Colon (tissue), 2 donors: ENCODE measurements around the gene MSH3.
A peak's percentile ranks its signal among the peaks of the same experiment; 100 is the strongest.
"Not testable (repeated sequence)": the region's sequence is repeated elsewhere in the genome, so short reads cannot be mapped to it uniquely, and the experiment has no call there.

Experiments
- FAIRE-seq: peaks from 2 replicates; lab custom pipeline; 2012; peaks lifted over from hg19 to GRCh38; lab: Jason Lieb, UNC
- donor health status: control.
- donor health status: control.

The MSH3 gene

DNA sequence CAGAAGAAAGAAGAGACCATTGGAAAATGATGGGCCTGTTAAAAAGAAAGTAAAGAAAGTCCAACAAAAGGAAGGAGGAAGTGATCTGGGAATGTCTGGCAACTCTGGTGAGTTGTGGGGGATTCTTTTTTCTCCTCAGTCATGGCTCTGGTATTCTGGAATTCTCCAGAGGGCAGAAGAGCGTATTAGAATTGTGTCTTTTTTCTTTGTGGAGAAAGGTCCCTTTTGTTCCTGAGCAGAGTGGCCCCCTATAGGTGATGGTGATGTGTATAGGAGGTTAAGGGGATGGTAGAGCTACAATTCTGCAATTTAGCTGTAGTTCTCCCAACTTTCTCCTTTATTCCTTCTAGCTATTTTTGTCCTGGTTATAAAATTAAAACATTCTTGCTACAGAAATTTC lies 2.0 kb downstream of the MSH3 start:
- FAIRE-seq: no peak

DNA sequence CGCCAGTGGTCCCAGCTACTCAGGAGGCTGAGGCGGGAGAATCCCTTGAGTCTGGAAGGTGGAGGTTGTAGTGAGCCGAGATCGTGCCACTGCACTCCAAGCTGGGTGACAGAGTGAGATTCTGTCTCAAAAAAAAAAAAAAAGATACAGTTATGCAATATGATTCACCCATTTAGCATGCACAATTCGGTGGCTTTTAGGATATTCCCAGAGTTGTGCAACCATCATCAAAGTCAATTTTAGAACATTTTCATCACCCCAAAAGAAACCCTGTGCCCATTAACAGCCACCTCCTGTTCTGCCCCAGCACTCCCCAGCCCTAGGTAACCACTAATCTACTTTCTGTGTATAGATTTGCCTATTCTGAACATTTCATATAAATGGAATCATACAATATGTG lies 4.7 kb downstream of the MSH3 start:
- no peak for FAIRE-seq

DNA sequence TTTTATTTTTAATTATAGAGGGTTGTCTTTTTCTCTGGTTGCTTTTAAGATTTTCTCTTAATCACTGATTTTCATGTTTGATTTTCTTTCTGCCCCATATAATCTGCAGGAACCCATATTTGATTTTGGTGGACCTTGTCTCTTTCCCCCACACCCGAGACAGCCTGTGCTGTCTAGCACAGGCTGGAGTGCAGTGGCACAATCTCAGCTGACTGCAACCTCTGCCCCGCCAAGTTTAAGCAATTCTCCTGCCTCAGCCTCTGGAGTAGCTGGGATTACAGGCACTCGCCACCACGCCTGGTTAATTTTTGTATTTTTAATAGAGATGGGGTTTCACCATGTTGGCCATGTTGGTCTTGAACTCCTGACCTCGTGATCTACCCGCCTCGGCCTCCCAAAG lies 6.2 kb downstream of the MSH3 start:
- FAIRE-seq: not testable (repeated sequence)

DNA sequence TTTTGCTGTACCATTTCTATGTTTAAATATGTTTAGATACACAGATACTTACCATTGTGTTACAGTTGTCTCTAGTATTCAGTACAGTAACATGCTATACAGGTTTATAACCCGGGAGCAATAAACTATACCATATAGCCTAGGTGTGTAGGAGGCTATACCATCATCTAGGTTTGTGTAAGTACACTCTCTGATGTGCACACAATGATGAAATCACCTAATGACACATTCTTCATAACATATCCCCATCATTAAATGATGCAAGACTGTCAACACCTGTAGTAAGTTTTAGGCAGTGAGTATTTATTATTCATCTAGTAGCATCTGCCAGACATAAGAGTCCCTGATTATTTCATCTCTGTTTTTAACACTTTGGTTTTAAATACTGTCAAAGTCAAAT lies 7.7 kb downstream of the MSH3 start:
- no peak for FAIRE-seq

DNA sequence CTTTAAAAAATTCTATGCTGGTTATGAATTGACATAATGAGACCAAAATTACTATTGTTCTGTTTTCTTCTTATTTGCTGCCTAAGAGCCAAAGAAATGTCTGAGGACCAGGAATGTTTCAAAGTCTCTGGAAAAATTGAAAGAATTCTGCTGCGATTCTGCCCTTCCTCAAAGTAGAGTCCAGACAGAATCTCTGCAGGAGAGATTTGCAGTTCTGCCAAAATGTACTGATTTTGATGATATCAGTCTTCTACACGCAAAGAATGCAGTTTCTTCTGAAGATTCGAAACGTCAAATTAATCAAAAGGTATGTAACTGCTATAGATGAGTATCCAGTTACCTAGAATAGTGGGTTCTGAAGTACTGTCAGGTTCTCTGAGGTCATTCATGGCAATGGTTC lies 10.6 kb downstream of the MSH3 start:
- FAIRE-seq: no peak

DNA sequence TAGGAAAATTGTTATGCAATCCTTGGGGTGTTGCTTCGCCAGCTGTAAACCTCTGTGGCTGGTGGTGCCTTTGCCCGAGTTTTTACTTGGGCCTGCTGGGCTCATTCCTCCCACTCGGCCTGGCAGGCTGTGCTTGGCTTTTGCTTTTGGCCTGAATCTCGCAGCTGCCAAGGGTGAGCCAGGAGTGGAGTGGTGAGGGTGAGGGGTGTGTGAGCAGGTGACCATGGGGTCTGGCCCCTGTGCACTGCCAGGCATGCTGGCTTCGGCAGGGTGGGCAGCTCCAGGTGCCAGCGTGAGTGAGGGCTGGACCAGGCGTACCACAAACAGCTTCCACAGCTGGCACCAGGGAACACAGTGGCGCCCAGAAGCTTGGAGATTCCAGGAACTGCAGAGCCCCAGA lies 12.9 kb downstream of the MSH3 start:
- FAIRE-seq: no peak

DNA sequence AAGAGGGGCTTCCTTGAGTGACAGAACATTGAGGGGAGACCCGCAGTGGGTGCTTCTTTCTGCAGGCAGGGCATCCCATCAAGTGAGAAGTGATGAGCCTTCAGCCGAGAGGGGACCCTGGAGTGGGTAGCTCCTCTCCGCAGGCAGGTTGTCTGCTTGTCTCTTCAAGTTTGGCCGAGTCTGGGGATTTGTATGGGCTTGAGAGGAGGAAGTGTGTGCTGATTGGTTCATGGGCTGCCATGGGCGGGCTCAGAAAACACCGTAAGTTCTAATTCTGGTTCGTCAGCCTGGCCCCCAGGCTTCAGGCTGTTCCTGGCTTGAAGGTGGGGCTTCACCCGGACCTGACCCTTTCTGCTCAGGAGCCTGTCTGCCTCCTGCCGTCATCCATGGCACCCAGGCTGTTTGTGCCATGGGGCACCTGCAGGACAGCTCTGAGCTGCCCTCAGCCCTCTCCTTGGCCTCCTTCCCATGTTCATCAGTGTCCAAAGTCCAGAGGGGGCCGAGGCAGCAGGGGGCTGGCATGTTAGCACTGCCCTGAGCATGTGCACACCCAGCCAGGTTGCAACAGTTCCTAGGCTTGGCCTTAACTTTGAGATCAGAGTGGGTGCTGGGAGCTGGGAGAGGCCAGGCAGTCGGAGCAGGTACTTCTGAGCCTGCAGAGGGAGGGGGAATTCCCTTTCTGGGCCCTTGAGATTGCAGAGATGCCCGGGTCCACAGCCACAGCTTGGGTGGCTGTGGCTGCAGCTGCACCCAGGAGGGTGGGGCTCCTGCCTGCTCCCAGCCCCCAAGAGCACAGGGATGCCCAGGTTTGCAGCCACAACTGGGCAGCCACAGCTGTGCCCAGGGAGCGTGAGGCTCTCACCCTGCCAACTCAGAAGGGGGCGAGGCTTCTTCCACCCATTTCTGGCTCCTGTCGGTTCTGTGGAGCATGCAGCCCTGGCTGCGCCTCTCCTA lies 13.8 kb downstream of the MSH3 start:
- FAIRE-seq: no peak

DNA sequence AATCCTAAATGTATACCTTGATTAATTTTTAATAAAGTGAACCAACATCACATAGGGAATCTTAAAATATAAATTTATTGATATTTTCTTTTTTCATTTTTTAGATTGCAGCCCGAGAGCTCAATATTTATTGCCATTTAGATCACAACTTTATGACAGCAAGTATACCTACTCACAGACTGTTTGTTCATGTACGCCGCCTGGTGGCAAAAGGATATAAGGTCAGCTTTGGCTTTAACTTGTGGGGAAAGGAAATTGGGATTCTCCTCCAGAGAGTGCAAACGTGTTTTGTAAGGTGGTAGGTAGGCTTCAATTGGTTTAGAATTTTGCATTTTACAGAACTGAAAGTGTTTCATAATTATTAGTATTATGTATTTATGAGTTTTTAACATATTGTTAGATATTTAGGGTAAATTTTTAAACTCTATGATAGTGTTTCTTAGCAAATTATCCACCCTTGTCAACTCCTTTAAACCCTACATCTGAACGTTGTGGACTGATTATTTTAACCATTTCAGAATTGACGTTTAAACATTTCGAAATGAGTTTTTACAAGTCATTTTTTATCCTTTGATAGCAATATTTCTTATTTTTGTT lies 17.8 kb downstream of the MSH3 start:
- peak; percentile 87 for FAIRE-seq

DNA sequence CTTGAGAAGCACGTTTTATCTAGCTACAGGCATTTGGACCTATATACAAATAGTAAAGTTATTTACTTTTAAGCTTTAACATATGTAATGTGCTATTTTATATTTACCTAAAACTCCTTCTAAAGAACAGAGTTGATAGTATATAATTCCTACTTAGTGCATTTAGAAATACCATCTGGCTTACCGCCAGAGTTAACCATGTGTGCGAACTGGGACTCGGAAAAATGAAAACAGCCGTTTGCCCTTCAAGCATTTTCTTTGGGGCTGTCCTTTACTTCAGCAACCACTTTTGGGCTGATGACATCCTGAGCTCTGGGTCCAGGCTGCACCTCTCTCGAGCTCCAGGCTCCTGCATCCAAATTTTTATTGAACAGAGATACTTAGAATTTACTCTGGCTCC lies 22.3 kb downstream of the MSH3 start:
- no peak for FAIRE-seq

DNA sequence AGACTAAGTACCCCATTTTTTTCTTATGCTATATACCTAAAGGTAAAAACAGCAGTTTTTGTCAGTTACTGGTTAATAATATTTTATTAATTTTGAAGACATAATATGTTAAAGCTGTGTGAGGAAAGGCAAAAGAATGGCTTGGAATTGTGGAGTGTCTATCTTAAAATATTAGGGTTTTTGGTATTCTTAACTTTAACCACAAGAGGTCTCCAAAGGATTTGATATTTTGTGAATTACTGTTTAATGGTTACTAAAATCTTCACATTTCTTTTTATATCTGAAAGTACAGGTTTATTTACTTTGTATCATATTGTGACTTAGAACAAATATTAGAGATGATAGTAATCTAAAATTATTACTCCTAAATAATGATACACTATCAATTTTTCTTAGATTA lies 32.3 kb downstream of the MSH3 start:
- peak; percentile 70 for FAIRE-seq

DNA sequence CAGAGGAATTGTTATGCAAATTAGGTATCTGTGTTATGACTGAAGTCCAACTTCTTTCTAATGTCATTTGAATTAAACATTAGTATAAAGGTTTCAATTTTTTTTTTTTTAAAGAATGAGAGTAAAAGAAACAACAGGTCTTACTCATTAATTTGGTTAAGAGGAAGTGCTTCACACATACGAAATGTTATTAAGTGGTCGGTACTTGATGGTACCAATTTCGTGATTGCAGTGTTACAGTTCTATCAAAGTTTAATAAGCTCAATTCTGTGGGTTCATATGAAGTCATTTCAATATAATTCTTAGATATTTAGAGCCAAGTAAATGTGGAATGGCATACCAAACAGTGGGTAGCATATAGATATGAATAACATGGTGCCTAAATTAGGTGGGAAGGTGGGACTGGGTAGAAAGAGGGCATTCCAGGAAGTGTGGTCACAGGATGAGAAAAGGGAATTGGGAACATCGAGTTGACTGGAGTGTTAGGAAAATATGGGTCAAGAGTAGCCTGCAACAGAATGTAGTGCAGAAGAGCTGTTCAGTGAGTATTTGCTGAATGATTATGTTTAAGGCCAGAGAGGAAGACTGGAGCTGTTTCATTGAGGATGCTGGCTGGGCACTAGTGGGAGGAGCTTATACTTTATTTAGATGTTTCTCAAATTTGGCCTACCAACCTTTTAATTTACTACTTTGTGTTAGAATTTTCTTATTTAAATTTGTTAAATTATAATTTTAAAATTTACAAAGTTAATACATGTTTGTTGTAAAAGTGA lies 34.4 kb downstream of the MSH3 start:
- no peak for FAIRE-seq

DNA sequence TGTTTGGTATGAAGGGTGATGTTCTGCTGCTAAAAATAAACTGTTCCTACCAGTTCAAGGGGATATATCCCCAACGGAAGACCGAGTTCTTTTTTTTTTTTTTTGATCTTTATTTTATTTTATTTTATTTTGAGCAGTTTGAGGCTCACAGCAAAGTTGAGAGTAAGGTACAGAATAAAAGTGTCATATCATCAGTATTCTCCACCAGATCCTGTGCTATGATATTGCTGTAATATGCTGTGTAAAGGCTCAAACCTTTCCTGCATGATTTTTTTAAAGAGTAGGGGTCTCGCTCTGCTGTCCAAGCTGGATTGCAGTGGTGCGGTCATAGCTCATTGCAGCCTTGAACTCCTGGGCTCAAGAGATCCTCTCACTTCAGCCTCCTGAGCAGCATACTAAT lies 35.2 kb downstream of the MSH3 start:
- no peak for FAIRE-seq

DNA sequence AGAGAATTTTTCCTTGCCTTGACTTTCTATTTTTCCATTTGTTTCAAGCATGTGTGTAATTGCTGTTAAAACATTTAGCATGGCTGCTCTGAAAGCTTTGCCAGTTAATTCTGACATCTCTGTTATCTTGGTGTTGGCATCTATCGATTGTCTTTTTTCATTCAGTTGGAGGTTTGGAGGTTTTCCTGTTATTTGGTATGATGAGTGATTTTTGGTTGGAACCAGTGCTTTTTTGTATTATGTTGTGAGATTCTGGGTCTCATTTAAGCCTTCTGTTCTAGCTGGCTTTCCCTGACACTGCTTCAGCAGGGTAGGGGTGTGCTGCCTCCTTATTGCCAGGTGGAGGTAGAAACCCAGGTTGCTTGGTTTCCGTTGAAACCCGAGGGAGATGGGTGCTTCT lies 41.2 kb downstream of the MSH3 start:
- FAIRE-seq: no peak

DNA sequence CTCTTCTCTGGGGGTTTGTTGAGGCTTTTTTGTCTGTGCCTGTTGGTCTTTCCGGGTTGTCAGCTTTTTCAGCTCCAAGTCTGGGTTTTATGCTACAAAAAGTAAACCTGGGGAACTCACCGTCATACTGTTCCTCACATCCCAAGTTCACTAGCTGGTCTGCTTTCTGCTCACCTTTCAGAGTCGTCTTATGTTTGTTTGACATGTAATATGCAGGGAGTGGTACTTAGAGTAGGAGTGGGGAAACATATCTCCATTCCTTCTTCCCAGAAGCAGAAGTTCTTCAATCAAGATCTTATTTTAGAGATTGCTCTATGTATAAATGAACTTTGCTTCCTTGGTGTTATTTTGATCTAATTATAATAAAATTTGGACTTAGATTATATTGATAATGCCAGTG lies 42.0 kb downstream of the MSH3 start:
- FAIRE-seq: no peak

DNA sequence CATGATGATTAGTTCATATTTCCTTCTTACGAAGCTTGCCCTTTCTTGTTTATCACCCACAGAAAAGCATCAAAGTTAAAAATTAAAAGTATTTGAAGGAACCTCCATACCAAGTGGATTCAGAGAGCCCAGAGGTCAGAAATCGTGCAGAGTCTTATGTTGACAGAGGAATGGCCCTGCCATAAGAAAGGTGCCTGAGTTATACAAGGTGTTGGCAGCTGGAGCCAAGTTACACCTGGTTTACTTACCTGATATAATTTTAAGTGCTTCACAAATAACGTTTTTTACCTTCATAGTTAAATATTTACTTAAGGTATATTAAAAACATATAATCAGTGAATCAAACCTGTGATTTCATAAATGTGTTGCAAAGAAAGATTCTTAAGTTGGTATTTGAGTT lies 42.6 kb downstream of the MSH3 start:
- peak; percentile 64 for FAIRE-seq

DNA sequence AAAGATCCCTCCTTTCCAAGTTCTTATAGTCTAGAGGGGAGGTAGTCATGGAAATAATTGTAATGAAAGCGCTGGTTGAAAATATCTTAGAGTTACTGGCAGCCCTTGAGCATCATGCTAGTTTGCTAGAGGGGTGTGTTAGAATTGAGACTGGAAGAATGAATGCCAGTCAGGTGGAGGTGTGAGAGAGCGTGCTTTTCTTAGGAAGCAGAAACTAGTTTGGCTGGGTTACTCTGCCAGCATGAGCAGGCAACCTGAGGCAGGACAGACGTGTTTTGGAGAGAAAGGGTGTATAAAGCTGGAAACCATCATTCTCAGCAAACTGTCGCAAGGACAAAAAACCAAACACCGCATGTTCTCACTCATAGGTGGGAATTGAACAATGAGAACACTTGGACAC lies 43.9 kb downstream of the MSH3 start:
- no peak for FAIRE-seq

DNA sequence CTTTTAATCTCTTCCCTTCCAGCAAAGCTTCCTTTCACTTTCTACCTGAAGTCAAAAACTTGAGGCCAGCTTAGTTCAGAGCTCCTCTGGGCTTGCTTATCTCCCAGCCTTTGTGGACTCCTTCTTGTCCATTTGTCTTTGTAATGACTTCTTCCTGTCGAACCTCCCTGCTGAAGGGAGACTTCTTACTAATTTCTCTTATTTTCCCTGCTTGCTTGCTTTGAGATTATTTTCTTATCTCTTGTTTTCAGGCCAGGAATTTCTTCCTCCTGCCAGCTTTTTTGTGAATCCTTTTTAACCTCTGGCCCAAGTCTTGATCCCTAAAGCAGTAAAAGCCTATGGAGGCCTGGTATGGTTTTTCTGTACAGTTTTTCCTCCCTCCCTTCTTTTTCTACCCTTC lies 47.1 kb downstream of the MSH3 start:
- no peak for FAIRE-seq

DNA sequence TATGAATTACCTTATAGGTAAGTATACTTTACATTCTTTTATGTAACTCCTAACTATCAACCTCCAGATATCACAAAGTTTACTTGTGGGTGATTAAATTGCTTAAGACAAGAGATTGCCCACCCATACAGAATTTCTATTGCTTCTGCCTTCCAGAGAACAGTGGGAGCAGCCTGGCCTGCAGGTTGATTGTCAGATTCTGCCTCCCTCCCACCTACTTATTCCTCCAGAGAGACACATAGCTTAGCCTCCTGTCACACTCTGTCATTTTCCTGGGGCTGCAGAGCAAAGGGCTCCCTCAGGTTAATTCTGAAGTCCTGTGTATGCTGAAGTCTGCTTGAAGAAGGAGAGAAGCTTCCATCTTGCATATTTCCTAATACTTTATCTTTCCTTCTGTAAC lies 48.8 kb downstream of the MSH3 start:
- no peak for FAIRE-seq

DNA sequence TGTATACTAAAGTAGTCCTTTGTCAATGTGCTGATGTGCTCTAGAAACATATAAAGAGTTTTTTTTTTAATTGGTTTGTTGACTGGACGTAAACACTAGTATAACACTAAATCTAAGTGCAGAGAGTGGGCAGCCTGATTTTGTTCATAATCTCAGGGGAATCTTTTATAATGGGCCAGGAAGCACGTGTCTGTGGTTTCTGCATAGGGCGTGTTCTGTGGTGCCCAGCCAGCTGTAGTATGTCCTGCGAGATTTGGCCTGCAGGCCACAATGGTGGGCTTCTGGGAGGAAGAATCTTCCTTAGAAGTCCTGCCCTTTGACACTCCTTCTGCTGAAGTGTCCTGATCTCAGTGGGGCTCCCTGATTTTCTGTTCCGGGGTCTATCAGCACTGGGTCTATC lies 49.3 kb downstream of the MSH3 start:
- no peak for FAIRE-seq

DNA sequence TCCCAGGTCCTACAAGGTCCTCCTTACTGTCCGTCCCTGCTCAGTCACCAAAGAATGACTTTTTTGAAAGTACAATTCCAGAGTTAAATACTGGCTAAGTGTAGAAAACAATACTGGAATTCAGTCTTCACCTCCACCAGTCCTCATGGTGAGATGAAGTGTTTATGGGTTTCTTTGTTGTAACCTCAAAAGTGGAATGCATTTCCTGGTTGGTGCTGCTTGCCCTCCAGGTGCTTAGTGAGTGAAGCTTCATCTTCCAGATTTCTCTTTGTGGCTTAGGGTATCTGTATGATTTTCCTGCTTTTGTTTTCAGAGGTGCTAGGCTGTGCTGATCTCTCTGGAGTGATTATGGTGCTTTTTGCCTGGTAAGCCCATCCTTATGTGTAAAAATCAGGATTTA lies 49.8 kb downstream of the MSH3 start:
- no peak for FAIRE-seq

DNA sequence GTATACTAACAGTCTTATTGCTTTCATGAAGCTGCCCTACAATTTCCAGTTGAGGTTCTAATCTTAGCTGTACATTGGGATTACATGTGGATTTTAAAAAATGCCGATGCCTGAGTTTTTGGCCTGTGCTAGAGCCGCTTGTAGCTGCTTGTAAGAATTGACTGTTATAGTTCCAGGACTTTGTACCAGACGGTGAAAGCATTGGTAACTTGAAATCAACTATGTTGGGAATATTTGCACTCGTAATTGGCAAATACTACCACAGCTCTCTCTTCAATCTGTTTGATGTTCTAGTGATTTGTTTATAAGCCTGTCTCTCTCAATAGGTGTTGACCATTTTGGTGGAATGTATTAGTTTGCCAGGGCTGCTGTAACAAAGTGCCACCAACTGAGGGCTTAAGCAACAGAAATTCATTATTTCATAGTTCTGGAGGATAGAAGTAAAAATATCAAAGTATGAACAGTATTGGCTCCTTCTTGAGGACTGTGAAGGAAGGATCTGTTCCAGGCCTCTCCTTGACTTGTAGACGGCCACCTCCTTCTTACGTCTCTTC lies 50.8 kb downstream of the MSH3 start:
- no peak for FAIRE-seq

DNA sequence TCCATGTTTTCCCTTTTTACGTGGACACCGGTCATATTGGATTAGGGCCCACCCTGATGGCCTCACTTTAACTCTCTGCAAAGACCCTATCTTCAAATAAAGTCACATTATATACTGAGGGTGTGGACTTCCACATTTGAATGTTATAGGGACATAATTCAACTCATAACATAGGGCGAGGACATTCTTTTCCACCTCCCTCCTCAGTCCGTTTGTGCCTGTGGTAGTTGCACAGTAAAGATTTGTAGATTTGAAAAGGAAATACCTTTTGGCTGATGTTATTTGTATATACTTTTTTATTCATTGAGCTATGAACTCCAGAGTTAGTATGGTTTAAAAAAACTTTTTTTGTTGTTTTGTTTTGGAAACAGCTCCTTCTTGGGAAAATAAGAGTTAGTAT lies 51.3 kb downstream of the MSH3 start:
- FAIRE-seq: no peak
